ENCODE results near the gene TBCA. TPM values are rescaled to one million over a fixed set of nuclear protein-coding genes. Genes with fewer than 3 reads are reported as not detected.

Gene TBCA
- total RNA-seq, 4 donors from 2014 or later, result 137 to 172 (median 153) TPM

DNA sequence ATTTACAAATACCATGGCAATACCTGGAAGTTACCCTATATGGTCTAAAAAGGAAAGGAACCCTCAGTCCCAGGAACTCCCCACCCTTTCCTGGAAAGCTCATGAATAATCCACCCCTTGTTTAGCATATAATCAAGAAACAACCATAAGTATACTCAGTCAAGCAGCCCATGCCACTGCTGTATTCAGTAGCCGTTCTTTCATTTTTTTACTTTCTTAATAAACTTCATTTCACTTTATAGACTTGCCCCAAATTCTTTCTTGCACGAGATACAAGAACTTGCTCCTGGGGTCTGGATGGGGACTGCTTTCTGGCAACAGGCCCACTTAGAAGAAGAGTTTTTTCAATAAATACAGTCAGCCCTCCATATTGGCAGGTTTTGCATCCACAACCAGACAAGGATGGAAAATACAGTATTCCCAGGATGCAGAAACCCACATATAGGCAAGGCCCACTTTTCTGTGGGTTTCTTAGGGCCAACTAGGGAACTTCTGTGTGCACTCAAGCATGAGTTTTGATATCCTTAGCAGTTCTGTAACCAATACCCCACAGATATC, 2.8 kb upstream of the TBCA start:
- H3K27me3 ChIP-seq, result no peaks in the 10 kb centered on the region
- peaks cover 8 to 20% (median 8%) of the 10 kb centered on the region in 3 donors for H3K4me1 ChIP-seq
- TF ChIP-seq POLR2AphosphoS5 (IDR thresholded peaks at IDR 0.05), result no peak
- TF ChIP-seq EP300 (IDR thresholded peaks at IDR 0.05), result no peak
- no peak for TF ChIP-seq POLR2A (IDR thresholded peaks at IDR 0.05)
- TF ChIP-seq, protein P1, sequence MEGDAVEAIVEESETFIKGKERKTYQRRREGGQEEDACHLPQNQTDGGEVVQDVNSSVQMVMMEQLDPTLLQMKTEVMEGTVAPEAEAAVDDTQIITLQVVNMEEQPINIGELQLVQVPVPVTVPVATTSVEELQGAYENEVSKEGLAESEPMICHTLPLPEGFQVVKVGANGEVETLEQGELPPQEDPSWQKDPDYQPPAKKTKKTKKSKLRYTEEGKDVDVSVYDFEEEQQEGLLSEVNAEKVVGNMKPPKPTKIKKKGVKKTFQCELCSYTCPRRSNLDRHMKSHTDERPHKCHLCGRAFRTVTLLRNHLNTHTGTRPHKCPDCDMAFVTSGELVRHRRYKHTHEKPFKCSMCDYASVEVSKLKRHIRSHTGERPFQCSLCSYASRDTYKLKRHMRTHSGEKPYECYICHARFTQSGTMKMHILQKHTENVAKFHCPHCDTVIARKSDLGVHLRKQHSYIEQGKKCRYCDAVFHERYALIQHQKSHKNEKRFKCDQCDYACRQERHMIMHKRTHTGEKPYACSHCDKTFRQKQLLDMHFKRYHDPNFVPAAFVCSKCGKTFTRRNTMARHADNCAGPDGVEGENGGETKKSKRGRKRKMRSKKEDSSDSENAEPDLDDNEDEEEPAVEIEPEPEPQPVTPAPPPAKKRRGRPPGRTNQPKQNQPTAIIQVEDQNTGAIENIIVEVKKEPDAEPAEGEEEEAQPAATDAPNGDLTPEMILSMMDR (IDR thresholded peaks at IDR 0.05), result no peak
- H3K9me3 ChIP-seq, result no peaks in the 10 kb centered on the region
- WGBS, 2 donors (ENCODE audit: low coverage in 1 of 2), result 90 to 100% methylated on average over 2 of the region's 2 CpGs
- H3K27ac ChIP-seq, result no peak overlapping the region
- H3K4me3 ChIP-seq, result no peak overlapping the region
- no peaks in the 10 kb centered on the region for H3K36me3 ChIP-seq
- no peak for ATAC-seq

GRCh38 chr5:77778398-77778797, 2.3 kb upstream of the TBCA start:
- no peak for TF ChIP-seq POLR2AphosphoS5 (IDR thresholded peaks at IDR 0.05)
- no peak for TF ChIP-seq POLR2A (IDR thresholded peaks at IDR 0.05)
- TF ChIP-seq EP300 (IDR thresholded peaks at IDR 0.05), result no peak
- TF ChIP-seq, protein P1 (IDR thresholded peaks at IDR 0.05), result no peak
- Histone ChIP-seq H3K36me3 (no peaks in the 10 kb centered on the region), H3K9me3 (no peaks in the 10 kb centered on the region), H3K4me1 (peaks cover 10 to 26% (median 14%) of the 10 kb centered on the region in 3 donors), H3K27ac (no peak overlapping the region), H3K27me3 (no peaks in the 10 kb centered on the region), H3K4me3 (no peak overlapping the region)
- ATAC-seq, result no peak
- WGBS, 2 donors (ENCODE audit: low coverage in 1 of 2), result 93 to 100% methylated on average over 1 to 2 of the region's 2 CpGs

- Histone ChIP-seq H3K36me3 (no peaks in the 10 kb centered on the region), H3K27me3 (no peaks in the 10 kb centered on the region), H3K4me1 (peaks cover 12 to 31% (median 16%) of the 10 kb centered on the region in 3 donors), H3K4me3 (no peak overlapping the region), H3K27ac (no peak overlapping the region), H3K9me3 (no peaks in the 10 kb centered on the region)
- ATAC-seq, result no peak
- WGBS, 2 donors (ENCODE audit: low coverage in 1 of 2), result 86% methylated on average over 3 of the region's 3 CpGs; no CpG with 5 or more reads in 1 of the 2 donors
- TF ChIP-seq, protein P1 (IDR thresholded peaks at IDR 0.05), result no peak
- TF ChIP-seq EP300 (IDR thresholded peaks at IDR 0.05) (no peak), POLR2A (IDR thresholded peaks at IDR 0.05) (no peak), POLR2AphosphoS5 (IDR thresholded peaks at IDR 0.05) (no peak)
Observed at GRCh38 chr5:77777911-77778310, 1.8 kb upstream of the TBCA start.

GRCh38 chr5:77777281-77777892, 1.2 kb upstream of the TBCA start:
- Histone ChIP-seq H3K27ac (no peak overlapping the region), H3K4me3 (no peak overlapping the region), H3K27me3 (no peaks in the 10 kb centered on the region), H3K36me3 (no peaks in the 10 kb centered on the region), H3K9me3 (no peaks in the 10 kb centered on the region), H3K4me1 (peaks cover 16 to 36% (median 16%) of the 10 kb centered on the region in 3 donors)
- ATAC-seq, result no peak
- TF ChIP-seq POLR2A (IDR thresholded peaks at IDR 0.05), result no peak
- 58 to 78% methylated on average over 4 to 8 of the region's 11 CpGs for WGBS, 2 donors (ENCODE audit: low coverage in 1 of 2)

DNA sequence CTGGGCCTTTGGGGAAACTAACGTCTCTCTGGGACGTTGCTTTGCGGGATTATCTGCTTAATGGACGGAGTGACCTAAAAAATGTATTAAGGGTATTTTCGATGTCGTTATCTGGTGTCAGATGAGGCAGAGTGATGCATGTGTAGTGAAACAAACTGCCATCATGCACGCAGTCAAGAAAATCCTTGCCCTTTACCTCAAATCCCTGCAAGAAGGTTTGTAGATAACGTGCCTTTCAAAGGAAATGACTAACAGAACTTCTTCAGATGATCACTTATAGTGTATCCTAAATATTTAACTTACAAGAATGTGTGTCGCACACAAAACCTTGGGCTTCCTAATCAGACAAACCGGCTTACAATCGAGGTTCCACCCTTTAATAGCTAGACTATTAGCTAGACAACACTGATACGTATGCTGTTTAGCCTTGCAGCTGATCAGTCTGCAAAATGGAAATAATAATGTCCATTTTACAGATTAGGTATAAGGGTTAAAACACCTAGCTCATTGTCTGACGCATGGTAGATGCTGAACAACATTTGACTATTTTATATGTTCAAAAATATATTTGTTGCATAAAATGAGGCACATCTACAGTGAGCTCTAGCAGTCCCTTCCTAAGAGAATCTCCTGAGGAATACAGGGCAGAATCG, 541 bp upstream of the TBCA start:
- H3K36me3 ChIP-seq, result no peaks in the 10 kb centered on the region
- H3K27ac ChIP-seq, result peak overlapping the region in 3 of 4 donors; percentile 96 to 97 (median 97)
- TF ChIP-seq, protein P1 (IDR thresholded peaks at IDR 0.05), result no peak
- TF ChIP-seq EP300 (IDR thresholded peaks at IDR 0.05), result no peak
- no peak for TF ChIP-seq POLR2AphosphoS5 (IDR thresholded peaks at IDR 0.05)
- TF ChIP-seq POLR2A (IDR thresholded peaks at IDR 0.05), result no peak
- peak overlapping the region; percentile 76 to 78 for H3K4me3 ChIP-seq
- ATAC-seq, result no peak
- H3K27me3 ChIP-seq, result no peaks in the 10 kb centered on the region
- peaks cover 16 to 43% (median 16%) of the 10 kb centered on the region in 3 donors for H3K4me1 ChIP-seq
- WGBS, 2 donors (ENCODE audit: low coverage in 1 of 2), result 19 to 32% methylated on average over 8 to 14 of the region's 14 CpGs
- no peaks in the 10 kb centered on the region for H3K9me3 ChIP-seq
